Ishikawa (cell line): ENCODE results near the gene JCAD.

Source experiments
- CEBPB ChIP-seq: IDR thresholded peaks from 2 replicates; pipeline ENCODE4 v1.6.1; 2012
- EGR1 ChIP-seq: IDR thresholded peaks from 2 replicates; pipeline ENCODE4 v1.6.1; 2012
- EP300 ChIP-seq: IDR thresholded peaks from 2 replicates; pipeline ENCODE4 v1.6.1; 2012; ENCODE audit warnings: borderline replicate concordance
- FOXM1 ChIP-seq: IDR thresholded peaks from 2 replicates; pipeline ENCODE4 v1.6.1; 2012; ENCODE audit warnings: low read depth, borderline replicate concordance
- NFIC ChIP-seq: IDR thresholded peaks from 2 replicates; pipeline ENCODE4 v1.6.1; 2012
- TAF1 ChIP-seq: IDR thresholded peaks from 2 replicates; pipeline ENCODE4 v1.6.1; 2012; ENCODE audit warnings: low read depth, mild to moderate bottlenecking
- YY1 ChIP-seq: IDR thresholded peaks from 2 replicates; pipeline ENCODE4 v1.6.1; 2012; ENCODE audit warnings: low read depth
- TF ChIP-seq, protein P1 (sequence below): IDR thresholded peaks from 2 replicates; pipeline ENCODE4 v1.6.1; 2012
- TF ChIP-seq, protein P2 (sequence below): IDR thresholded peaks from 2 replicates; pipeline ENCODE4 v1.6.1; 2012; ENCODE audit warnings: low read depth, mild to moderate bottlenecking

DNA sequence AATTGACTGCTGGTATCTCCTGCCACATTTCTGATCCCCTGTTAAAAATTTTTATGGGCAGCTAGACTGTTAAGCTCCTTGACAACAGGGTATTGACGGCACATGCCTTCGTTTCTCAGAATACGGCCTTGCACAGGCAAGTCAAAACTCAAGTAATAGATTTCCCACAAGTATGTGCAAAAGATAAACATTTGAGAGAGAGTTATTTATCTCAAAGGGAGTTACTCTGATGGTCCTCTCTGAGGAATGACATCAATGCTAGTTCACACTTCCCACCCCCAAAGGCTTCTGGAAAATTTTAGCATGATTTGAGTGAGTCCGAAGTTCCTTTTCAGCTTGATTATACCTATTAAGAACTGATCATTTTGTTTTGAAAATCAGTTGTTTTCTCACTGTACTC lies 71.9 kb downstream of the JCAD start:
- TF ChIP-seq TAF1 (no peak), CEBPB (no peak), NFIC (no peak), EP300 (no peak), FOXM1 (no peak), YY1 (no peak), EGR1 (no peak)
- TF ChIP-seq, protein P1, sequence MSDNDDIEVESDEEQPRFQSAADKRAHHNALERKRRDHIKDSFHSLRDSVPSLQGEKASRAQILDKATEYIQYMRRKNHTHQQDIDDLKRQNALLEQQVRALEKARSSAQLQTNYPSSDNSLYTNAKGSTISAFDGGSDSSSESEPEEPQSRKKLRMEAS, result no peak
- TF ChIP-seq, protein P2, sequence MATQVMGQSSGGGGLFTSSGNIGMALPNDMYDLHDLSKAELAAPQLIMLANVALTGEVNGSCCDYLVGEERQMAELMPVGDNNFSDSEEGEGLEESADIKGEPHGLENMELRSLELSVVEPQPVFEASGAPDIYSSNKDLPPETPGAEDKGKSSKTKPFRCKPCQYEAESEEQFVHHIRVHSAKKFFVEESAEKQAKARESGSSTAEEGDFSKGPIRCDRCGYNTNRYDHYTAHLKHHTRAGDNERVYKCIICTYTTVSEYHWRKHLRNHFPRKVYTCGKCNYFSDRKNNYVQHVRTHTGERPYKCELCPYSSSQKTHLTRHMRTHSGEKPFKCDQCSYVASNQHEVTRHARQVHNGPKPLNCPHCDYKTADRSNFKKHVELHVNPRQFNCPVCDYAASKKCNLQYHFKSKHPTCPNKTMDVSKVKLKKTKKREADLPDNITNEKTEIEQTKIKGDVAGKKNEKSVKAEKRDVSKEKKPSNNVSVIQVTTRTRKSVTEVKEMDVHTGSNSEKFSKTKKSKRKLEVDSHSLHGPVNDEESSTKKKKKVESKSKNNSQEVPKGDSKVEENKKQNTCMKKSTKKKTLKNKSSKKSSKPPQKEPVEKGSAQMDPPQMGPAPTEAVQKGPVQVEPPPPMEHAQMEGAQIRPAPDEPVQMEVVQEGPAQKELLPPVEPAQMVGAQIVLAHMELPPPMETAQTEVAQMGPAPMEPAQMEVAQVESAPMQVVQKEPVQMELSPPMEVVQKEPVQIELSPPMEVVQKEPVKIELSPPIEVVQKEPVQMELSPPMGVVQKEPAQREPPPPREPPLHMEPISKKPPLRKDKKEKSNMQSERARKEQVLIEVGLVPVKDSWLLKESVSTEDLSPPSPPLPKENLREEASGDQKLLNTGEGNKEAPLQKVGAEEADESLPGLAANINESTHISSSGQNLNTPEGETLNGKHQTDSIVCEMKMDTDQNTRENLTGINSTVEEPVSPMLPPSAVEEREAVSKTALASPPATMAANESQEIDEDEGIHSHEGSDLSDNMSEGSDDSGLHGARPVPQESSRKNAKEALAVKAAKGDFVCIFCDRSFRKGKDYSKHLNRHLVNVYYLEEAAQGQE, result no peak
